HepG2 (cell line): ENCODE results near the gene KAT7. TPM values are rescaled to one million over a fixed set of nuclear protein-coding genes. Genes with fewer than 3 reads are reported as not detected.
A peak's percentile ranks its signal among the peaks of the same experiment; 100 is the strongest.

Source experiments
- CBX1 ChIP-seq: IDR thresholded peaks from one replicate; pipeline ENCODE4 v1.6.1; 2016; ENCODE audit warnings: antibody characterized with exemption, low read depth
- CCAR2 ChIP-seq: fragments of 200-400 bp; formaldehyde crosslinking; optimal IDR thresholded peaks from 2 replicates; pipeline ENCODE3; 2018; ENCODE audit warnings: low read depth, mild to moderate bottlenecking, low read length, moderate library complexity
- DNMT1 ChIP-seq: sonication (generic); formaldehyde crosslinking; IDR thresholded peaks from 2 replicates; pipeline ENCODE4 v1.5.1; 2020; ENCODE audit warnings: mild to moderate bottlenecking, missing genetic modification reagents
- DPF2 ChIP-seq: sonication (generic); formaldehyde crosslinking; IDR thresholded peaks from 2 replicates; pipeline ENCODE4 v1.4.0; 2020; ENCODE audit warnings: mild to moderate bottlenecking, low read depth, missing genetic modification reagents, borderline replicate concordance
- GATAD1 ChIP-seq: IDR thresholded peaks from 2 replicates; pipeline ENCODE4 v1.6.1; 2016; ENCODE audit warnings: missing genetic modification reagents, missing compliant biosample characterization
- HNF4A ChIP-seq: sonication (generic); formaldehyde crosslinking; IDR thresholded peaks from 2 replicates; pipeline ENCODE4 v1.4.0; 2020; ENCODE audit warnings: missing genetic modification reagents
- IRF1 ChIP-seq: sonication (generic); formaldehyde crosslinking; IDR thresholded peaks from 2 replicates; pipeline ENCODE4 v1.4.0; 2020; ENCODE audit warnings: low read depth, mild to moderate bottlenecking, missing genetic modification reagents
- MYPOP ChIP-seq: sonication (generic); formaldehyde crosslinking; IDR thresholded peaks from 2 replicates; pipeline ENCODE4 v1.8.1; 2023; ENCODE audit warnings: mild to moderate bottlenecking, moderate library complexity, missing genetic modification reagents
- NCOA1 ChIP-seq: sonication (generic); formaldehyde crosslinking; IDR thresholded peaks from 2 replicates; pipeline ENCODE4 v1.9.0; 2021; ENCODE audit warnings: missing genetic modification reagents
- NFYC ChIP-seq: IDR thresholded peaks from 2 replicates; pipeline ENCODE4 v1.6.1; 2016; ENCODE audit warnings: missing genetic modification reagents, missing compliant biosample characterization
- PRMT3 ChIP-seq: sonication (generic); formaldehyde crosslinking; IDR thresholded peaks from 2 replicates; pipeline ENCODE4 v1.8.1; 2022; ENCODE audit warnings: low read depth, mild to moderate bottlenecking, moderate library complexity, missing genetic modification reagents, borderline replicate concordance
- RXRA ChIP-seq: sonication (generic); formaldehyde crosslinking; IDR thresholded peaks from 2 replicates; pipeline ENCODE4 v1.5.1; 2020; ENCODE audit warnings: missing genetic modification reagents
- SRSF1 ChIP-seq: fragments of 200-400 bp; formaldehyde crosslinking; optimal IDR thresholded peaks from 2 replicates; pipeline ENCODE3; 2017; ENCODE audit warnings: mild to moderate bottlenecking, low read depth, low read length, moderate library complexity
- THAP7 ChIP-seq: sonication (generic); formaldehyde crosslinking; IDR thresholded peaks from 2 replicates; pipeline ENCODE4 v1.8.1; 2023; ENCODE audit warnings: mild to moderate bottlenecking, missing genetic modification reagents
- ZBTB8A ChIP-seq: sonication (generic); formaldehyde crosslinking; IDR thresholded peaks from 2 replicates; pipeline ENCODE4 v1.4.0; 2020; ENCODE audit warnings: mild to moderate bottlenecking, low read depth, missing genetic modification reagents, borderline replicate concordance
- ZHX1 ChIP-seq: sonication (generic); formaldehyde crosslinking; IDR thresholded peaks from 2 replicates; pipeline ENCODE4 v1.8.1; 2022; ENCODE audit warnings: low read depth, mild to moderate bottlenecking, missing genetic modification reagents
- ZNF136 ChIP-seq: sonication (generic); formaldehyde crosslinking; IDR thresholded peaks from 2 replicates; pipeline ENCODE4 v1.8.1; 2022; ENCODE audit warnings: low read depth, mild to moderate bottlenecking, moderate library complexity, missing genetic modification reagents
- ZNF484 ChIP-seq: sonication (generic); formaldehyde crosslinking; IDR thresholded peaks from 2 replicates; pipeline ENCODE4 v1.5.1; 2020; ENCODE audit warnings: mild to moderate bottlenecking, low read depth, missing genetic modification reagents, borderline replicate concordance
- ZNF562 ChIP-seq: sonication (generic); formaldehyde crosslinking; IDR thresholded peaks from 2 replicates; pipeline ENCODE4 v1.8.0; 2022; ENCODE audit warnings: missing genetic modification reagents, borderline replicate concordance
- ZNF883 ChIP-seq: sonication (generic); formaldehyde crosslinking; IDR thresholded peaks from 2 replicates; pipeline ENCODE4 v1.5.1; 2020; ENCODE audit warnings: mild to moderate bottlenecking, missing genetic modification reagents; ENCODE audit errors: not compliant biosample characterization
- polyA plus RNA-seq, 8 experiments: library from polyadenylated mRNA; depleted of rRNA in 3 of 8; stranded (reverse) in 7 of 8; unstranded in 1 of 8; fragments of >200 nt; fragmentation: Illumina TruSeq in 4 of 8; extraction: Trizol in 4 of 8; gene quantifications; 2 replicates each; pipeline versions ENCODE4 v1.2.1 to v1.2.3, GENCODE V29; 2011 to 2016; ENCODE audit warnings: low read depth in 4 of 8, missing spikeins in 1 of 8, mixed read lengths in 1 of 8; ENCODE audit not compliant: insufficient read depth in 1 of 8
- total RNA-seq, 5 experiments: library from RNA; depleted of rRNA; stranded (reverse); fragments of >200 nt; fragmentation: Illumina TruSeq; extraction: Trizol; gene quantifications; 2 replicates each; pipeline ENCODE4 v1.2.3, GENCODE V29; 2016; ENCODE audit warnings: low read depth in 1 of 5
- TF ChIP-seq, protein P1 (sequence below): sonication (generic); formaldehyde crosslinking; conservative IDR thresholded peaks from 2 replicates; pipeline ENCODE4 v1.4.0; 2020; ENCODE audit warnings: missing genetic modification reagents
- TF ChIP-seq, protein P2 (sequence below): sonication (generic); formaldehyde crosslinking; IDR thresholded peaks from 2 replicates; pipeline ENCODE4 v1.9.0; 2021; ENCODE audit warnings: missing genetic modification reagents, borderline replicate concordance

Gene KAT7
- total and polyA plus RNA-seq, 2 of the 13 experiments (the other 11 are each of a cell fraction or from before 2014, with no cell fraction given): 21.2 to 39.2 TPM

- TF ChIP-seq ZNF562 (CRISPR knock-in tag): no peak
- no peak for TF ChIP-seq MYPOP
- TF ChIP-seq HNF4A (CRISPR knock-in tag): peak; percentile 88
- TF ChIP-seq PRMT3 (CRISPR knock-in tag): no peak
- TF ChIP-seq IRF1: no peak
- no peak for TF ChIP-seq ZNF136 (CRISPR knock-in tag)
- TF ChIP-seq NCOA1 (CRISPR knock-in tag): no peak
- TF ChIP-seq ZNF883 (CRISPR knock-in tag): no peak
- TF ChIP-seq, protein P1, sequence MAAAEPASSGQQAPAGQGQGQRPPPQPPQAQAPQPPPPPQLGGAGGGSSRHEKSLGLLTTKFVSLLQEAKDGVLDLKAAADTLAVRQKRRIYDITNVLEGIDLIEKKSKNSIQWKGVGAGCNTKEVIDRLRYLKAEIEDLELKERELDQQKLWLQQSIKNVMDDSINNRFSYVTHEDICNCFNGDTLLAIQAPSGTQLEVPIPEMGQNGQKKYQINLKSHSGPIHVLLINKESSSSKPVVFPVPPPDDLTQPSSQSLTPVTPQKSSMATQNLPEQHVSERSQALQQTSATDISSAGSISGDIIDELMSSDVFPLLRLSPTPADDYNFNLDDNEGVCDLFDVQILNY (CRISPR knock-in tag): no peak
- TF ChIP-seq ZHX1 (CRISPR knock-in tag): no peak
- no peak for TF ChIP-seq CCAR2
- TF ChIP-seq ZNF484 (CRISPR knock-in tag): no peak
- TF ChIP-seq, protein P2, sequence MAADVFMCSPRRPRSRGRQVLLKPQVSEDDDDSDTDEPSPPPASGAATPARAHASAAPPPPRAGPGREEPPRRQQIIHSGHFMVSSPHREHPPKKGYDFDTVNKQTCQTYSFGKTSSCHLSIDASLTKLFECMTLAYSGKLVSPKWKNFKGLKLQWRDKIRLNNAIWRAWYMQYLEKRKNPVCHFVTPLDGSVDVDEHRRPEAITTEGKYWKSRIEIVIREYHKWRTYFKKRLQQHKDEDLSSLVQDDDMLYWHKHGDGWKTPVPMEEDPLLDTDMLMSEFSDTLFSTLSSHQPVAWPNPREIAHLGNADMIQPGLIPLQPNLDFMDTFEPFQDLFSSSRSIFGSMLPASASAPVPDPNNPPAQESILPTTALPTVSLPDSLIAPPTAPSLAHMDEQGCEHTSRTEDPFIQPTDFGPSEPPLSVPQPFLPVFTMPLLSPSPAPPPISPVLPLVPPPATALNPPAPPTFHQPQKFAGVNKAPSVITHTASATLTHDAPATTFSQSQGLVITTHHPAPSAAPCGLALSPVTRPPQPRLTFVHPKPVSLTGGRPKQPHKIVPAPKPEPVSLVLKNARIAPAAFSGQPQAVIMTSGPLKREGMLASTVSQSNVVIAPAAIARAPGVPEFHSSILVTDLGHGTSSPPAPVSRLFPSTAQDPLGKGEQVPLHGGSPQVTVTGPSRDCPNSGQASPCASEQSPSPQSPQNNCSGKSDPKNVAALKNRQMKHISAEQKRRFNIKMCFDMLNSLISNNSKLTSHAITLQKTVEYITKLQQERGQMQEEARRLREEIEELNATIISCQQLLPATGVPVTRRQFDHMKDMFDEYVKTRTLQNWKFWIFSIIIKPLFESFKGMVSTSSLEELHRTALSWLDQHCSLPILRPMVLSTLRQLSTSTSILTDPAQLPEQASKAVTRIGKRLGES (CRISPR knock-in tag): no peak
- no peak for TF ChIP-seq CBX1
- TF ChIP-seq THAP7: no peak
- TF ChIP-seq DNMT1: no peak
- no peak for TF ChIP-seq ZBTB8A
- no peak for TF ChIP-seq GATAD1 (CRISPR knock-in tag)
- no peak for TF ChIP-seq NFYC (CRISPR knock-in tag)
- TF ChIP-seq DPF2: 0 out of 2 replicates have a peak, but pooled peaks have one; percentile 29
- TF ChIP-seq SRSF1: no peak
- no peak for TF ChIP-seq RXRA
Measured at GRCh38 chr17:49747632-49748031, 40.8 kb upstream of the KAT7 start (continued).
